Caco-2 (cell line): Measurements from ENCODE around the gene PEX14. TPM values are rescaled to one million over a fixed set of nuclear protein-coding genes. Genes with fewer than 3 reads are reported as not detected.
A peak's percentile ranks its signal among the peaks of the same experiment; 100 is the strongest.
"Not testable (repeated sequence)": the region's sequence is repeated elsewhere in the genome, so short reads cannot be mapped to it uniquely, and the experiment has no call there.

ENCODE experiments used
- BruUV-seq: library from RNA; stranded (reverse); fragments of 400-500 nt; replicated peaks from 2 replicates; lab custom pipeline; 2021; lab: Mats Ljungman, UMichigan
- CTCF ChIA-PET: fragments of 300-600 bp; sonication (Branson Sonifier 250); formaldehyde crosslinking; loops from one replicate; lab custom pipeline; 2022; ENCODE audit warnings: antibody characterized with exemption; lab: Charles Lee
- POLR2A ChIA-PET: fragments of 300-600 bp; sonication (Branson Sonifier 250); formaldehyde crosslinking; loops from one replicate; lab custom pipeline; 2022; ENCODE audit warnings: antibody characterized with exemption; lab: Charles Lee
- DNase-seq, 2 experiments: peaks; one replicate each; pipeline versions ENCODE4 v3.0.0 to v3.0.0-alpha.2; 2020 to 2022
- H3K27me3 ChIP-seq: replicated peaks from 2 replicates; pipeline ENCODE4 v1.6.0; 2011; ENCODE audit warnings: low read length; ENCODE audit not compliant: control insufficient read depth, insufficient read depth
- H3K36me3 ChIP-seq: 2 replicates; pipeline ENCODE4 v1.5.1; 2011; ENCODE audit warnings: low read length; ENCODE audit not compliant: control insufficient read depth, insufficient read depth
- H3K4me1 ChIP-seq: fragments of 250-450 bp; sonication (Bioruptor Pico); 2 replicates; pipeline ENCODE4 v1.5.1; 2020; ENCODE audit warnings: mild to moderate bottlenecking
- H3K4me3 ChIP-seq: 2 replicates; pipeline ENCODE4 v1.5.1; 2011; ENCODE audit warnings: low read depth, mild to moderate bottlenecking, control low read depth, low read length
- H3K9me3 ChIP-seq: fragments of 250-450 bp; sonication (Bioruptor Pico); 2 replicates; pipeline ENCODE4 v1.5.1; 2020; ENCODE audit warnings: mild to moderate bottlenecking, moderate library complexity
- H3K27ac Mint-ChIP-seq: one replicate; pipeline ENCODE4 v1.8.0; 2022; ENCODE audit warnings: mixed read lengths; ENCODE audit not compliant: unreplicated experiment
- H3K27me3 Mint-ChIP-seq: one replicate; pipeline ENCODE4 v1.8.0; 2022; ENCODE audit warnings: mixed read lengths; ENCODE audit not compliant: insufficient read depth, unreplicated experiment
- H3K36me3 Mint-ChIP-seq: one replicate; pipeline ENCODE4 v1.8.0; 2022; ENCODE audit warnings: mild to moderate bottlenecking, mixed read lengths; ENCODE audit not compliant: insufficient read depth, unreplicated experiment
- H3K4me1 Mint-ChIP-seq: one replicate; pipeline ENCODE4 v1.8.0; 2022; ENCODE audit warnings: low read depth, mixed read lengths; ENCODE audit not compliant: unreplicated experiment
- H3K4me3 Mint-ChIP-seq: one replicate; pipeline ENCODE4 v1.8.0; 2022; ENCODE audit warnings: mild to moderate bottlenecking, moderate library complexity, mixed read lengths; ENCODE audit not compliant: unreplicated experiment
- H3K9me3 Mint-ChIP-seq: one replicate; pipeline ENCODE4 v1.8.0; 2022; ENCODE audit warnings: mixed read lengths; ENCODE audit not compliant: unreplicated experiment
- CTCF ChIP-seq, 2 experiments: fragments of 200-600 bp in 1 of 2; IDR thresholded peaks; 1 replicate in 1 of 2; 2 replicates in 1 of 2; pipeline versions ENCODE4 v1.5.1 to v1.8.0; 2011 to 2022; ENCODE audit warnings: antibody characterized with exemption in 1 of 2, control low read depth in 1 of 2, inconsistent platforms in 1 of 2, low read depth in 1 of 2, low read length in 1 of 2, mild to moderate bottlenecking in 1 of 2, moderate library complexity in 1 of 2; ENCODE audit not compliant: insufficient read depth in 1 of 2, severe bottlenecking in 1 of 2, unreplicated experiment in 1 of 2
- intact Hi-C: fragments of 100-400 bp; cut with micrococcal nuclease; formaldehyde crosslinking; loops from one replicate; pipeline ENCODE4 v1.10.0; 2022; ENCODE audit not compliant: unreplicated experiment
- total RNA-seq: library from RNA; stranded (reverse); gene quantifications from 2 replicates; pipeline ENCODE4 v1.2.3, GENCODE V29; 2022

PEX14 gene
- total RNA-seq, 1 experiment from 2014 or later = 22.2 TPM

GRCh38 chr1:10504249-10504648 is 29.5 kb downstream of the PEX14 start:
- ChIA-PET POLR2A (no interaction called here), CTCF (no interaction called here)
- intact Hi-C loops = no loop called here
- no peak for TF ChIP-seq CTCF (IDR thresholded peaks at IDR 0.05; ENCODE audit: insufficient read depth in 1 of 2, low read depth in 1 of 2, low read length in 1 of 2, severe bottlenecking in 1 of 2, unreplicated experiment in 1 of 2)
- no peak overlapping the region for H3K4me3 Mint-ChIP-seq
- Histone ChIP-seq H3K36me3 (no peaks in the 10 kb centered on the region), H3K27me3 (no peaks in the 10 kb centered on the region), H3K9me3 (no peaks in the 10 kb centered on the region), H3K4me3 (no peak overlapping the region), H3K4me1 (peaks cover 29% of the 10 kb centered on the region)
- no peaks in the 10 kb centered on the region for H3K27me3 Mint-ChIP-seq
- no peak for DNase-seq
- BruUV-seq = no TSS peak
- no peaks in the 10 kb centered on the region for H3K9me3 Mint-ChIP-seq
- peaks cover 19% of the 10 kb centered on the region for H3K4me1 Mint-ChIP-seq
- no peaks in the 10 kb centered on the region for H3K36me3 Mint-ChIP-seq
- H3K27ac Mint-ChIP-seq = peak overlapping the region; percentile 57

- H3K4me1 Mint-ChIP-seq = peaks cover 23% of the 10 kb centered on the region
- POLR2A ChIA-PET, H3K27me3 Mint-ChIP-seq, H3K27me3 ChIP-seq, H3K36me3 Mint-ChIP-seq, H3K27ac Mint-ChIP-seq, H3K9me3 Mint-ChIP-seq, H3K4me3 Mint-ChIP-seq, DNase-seq, H3K9me3 ChIP-seq, BruUV-seq, H3K4me3 ChIP-seq, H3K36me3 ChIP-seq: not testable (repeated sequence)
- CTCF ChIA-PET = interaction anchor here (0.6 kb wide), 1 partner anchor 69 kb away, joined by 4 read pairs; no protein-coding TSS in a partner anchor
- H3K4me1 ChIP-seq = peaks cover 43% of the 10 kb centered on the region
- intact Hi-C loops = loop anchor here (5.0 kb wide), 1 partner anchor 91 kb away; no protein-coding TSS in a partner anchor
Observed at GRCh38 chr1:10506046-10506676, 31.4 kb downstream of the PEX14 start.

- H3K9me3 Mint-ChIP-seq = no peaks in the 10 kb centered on the region
- intact Hi-C loops = loop anchor here (5.0 kb wide), 1 partner anchor 91 kb away; no protein-coding TSS in a partner anchor
Observed at GRCh38 chr1:10506677-10507047, 31.9 kb downstream of the PEX14 start.

More at GRCh38 chr1:10506677-10507047, 31.9 kb downstream of the PEX14 start:
- Histone ChIP-seq H3K4me1 (peaks cover 48% of the 10 kb centered on the region), H3K9me3 (no peaks in the 10 kb centered on the region), H3K4me3 (no peak overlapping the region), H3K27me3 (no peaks in the 10 kb centered on the region), H3K36me3 (no peaks in the 10 kb centered on the region)
- CTCF ChIA-PET = interaction anchor here (1.0 to 2.0 kb wide), 5 partner anchors 8 to 76 kb away, joined by 3 to 9 read pairs (median 4); partner anchors contain the start of gene CENPS
- H3K27me3 Mint-ChIP-seq = no peaks in the 10 kb centered on the region
- no peak overlapping the region for H3K4me3 Mint-ChIP-seq
- H3K27ac Mint-ChIP-seq = no peak overlapping the region
- DNase-seq = no peak
- BruUV-seq = no TSS peak
- peaks cover 26% of the 10 kb centered on the region for H3K4me1 Mint-ChIP-seq
- POLR2A ChIA-PET = no interaction called here
- no peaks in the 10 kb centered on the region for H3K36me3 Mint-ChIP-seq
- no peak for TF ChIP-seq CTCF (IDR thresholded peaks at IDR 0.05; ENCODE audit: insufficient read depth in 1 of 2, low read depth in 1 of 2, low read length in 1 of 2, severe bottlenecking in 1 of 2, unreplicated experiment in 1 of 2)
